ENCODE data around the gene GAS1.

GRCh38 chr9:86901511-86901910 lies 45.8 kb downstream of the GAS1 start:
- TF ChIP-seq CTCF (conservative IDR thresholded peaks at IDR 0.05; ENCODE audit: low read length) (no peak), EZH2phosphoT487 (IDR thresholded peaks at IDR 0.05; ENCODE audit: borderline replicate concordance) (no peak)
